ENCODE results near the gene SQOR.
A peak's percentile ranks its signal among the peaks of the same experiment; 100 is the strongest.

Gene SQOR

DNA sequence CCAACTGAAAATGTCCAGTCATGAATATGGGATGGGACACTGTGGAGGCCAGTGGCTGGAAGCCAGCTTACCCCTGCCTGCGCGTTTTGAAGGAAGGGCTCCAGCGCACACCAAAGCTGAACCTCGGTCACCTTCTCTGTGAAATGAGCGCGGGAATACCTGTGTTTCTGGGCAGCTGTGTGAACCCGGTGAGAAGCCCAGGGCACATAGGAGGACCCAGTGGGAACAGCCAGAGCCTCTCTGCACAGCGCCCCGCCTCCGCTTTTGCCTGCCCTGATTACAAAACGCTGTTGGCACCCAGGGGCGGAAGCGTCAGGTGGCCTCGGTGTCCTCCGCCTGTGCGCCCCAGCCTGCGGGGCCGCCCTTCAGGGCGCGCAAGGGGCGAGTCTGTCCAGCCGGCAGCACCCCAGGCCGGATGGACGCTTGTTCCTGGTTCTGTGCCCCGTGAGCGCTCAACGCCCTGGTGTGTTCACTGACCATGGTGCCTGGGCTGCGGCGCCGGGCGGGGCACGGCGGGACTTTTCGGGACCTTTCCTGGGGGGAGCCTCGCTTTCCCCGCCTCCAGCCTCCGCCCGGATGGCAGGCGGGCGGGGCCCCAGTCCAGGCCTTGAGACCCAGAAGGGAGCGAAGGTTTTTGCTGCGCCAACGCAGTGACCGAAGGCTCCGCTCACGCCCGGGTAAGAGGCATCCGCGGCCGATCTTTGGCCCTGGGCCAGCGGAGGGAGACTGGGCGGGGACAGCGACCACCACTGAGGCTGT, at the start of gene SQOR:
Gene SQOR (plus strand): TSS at position 598 of the 759 bp plus-strand sequence. CDS start 23,895 bp downstream, outside the sequence.
- DNase-seq: peak; percentile 78

DNA sequence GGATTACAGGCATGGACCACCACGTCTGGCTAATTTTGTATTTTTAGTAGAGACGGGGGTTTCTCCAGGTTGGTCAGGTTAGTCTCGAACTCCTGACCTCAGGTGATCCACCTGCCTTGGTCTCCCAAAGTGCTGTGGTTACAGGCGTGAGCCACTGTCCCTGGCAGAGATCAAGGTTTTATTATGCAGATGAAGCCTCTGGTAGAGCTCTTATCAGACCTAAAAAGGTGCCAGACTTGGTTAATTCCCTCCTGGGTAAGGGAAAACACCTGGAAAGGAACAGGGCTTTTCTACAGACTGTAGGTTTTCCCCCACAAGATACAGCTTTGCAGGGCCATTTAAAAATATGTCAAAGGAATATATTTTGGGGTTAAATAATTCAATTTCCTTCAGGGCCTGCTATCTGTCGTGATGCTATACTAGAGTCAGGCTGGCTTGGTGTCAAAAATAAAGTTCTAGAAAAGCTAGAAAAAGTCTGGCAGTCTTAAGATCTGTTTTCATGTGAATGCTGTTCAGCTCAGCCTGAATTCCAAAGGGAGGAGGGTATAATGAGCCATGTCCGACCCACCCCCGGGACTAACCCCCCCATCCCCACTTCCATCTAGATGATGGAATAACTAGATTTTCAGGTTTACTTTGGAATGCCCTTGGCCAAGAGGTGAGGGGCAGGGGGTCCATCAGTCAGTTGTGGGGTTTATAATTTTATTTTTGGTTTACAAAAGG, 49.6 kb upstream of the SQOR start:
- DNase-seq: no peak

DNA sequence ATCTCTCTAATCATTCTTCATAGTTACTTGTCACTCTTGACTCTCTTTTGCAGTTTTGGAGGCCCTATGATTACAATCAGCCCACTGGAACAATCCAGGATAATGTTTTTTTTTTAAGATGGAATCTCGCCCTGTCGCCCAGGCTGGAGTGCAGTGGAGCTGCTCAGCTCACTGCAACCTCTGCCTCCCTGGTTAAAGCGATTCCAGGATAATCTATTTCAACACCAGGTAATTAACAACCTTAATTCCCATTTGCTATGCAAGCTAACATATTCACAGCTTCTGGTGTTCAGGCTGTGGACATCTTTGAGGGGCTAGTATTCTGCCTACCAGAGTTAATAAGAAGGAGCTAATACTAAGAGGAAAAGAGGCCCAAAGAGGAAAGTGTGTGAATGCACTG, 48.7 kb upstream of the SQOR start:
- no peak for DNase-seq

DNA sequence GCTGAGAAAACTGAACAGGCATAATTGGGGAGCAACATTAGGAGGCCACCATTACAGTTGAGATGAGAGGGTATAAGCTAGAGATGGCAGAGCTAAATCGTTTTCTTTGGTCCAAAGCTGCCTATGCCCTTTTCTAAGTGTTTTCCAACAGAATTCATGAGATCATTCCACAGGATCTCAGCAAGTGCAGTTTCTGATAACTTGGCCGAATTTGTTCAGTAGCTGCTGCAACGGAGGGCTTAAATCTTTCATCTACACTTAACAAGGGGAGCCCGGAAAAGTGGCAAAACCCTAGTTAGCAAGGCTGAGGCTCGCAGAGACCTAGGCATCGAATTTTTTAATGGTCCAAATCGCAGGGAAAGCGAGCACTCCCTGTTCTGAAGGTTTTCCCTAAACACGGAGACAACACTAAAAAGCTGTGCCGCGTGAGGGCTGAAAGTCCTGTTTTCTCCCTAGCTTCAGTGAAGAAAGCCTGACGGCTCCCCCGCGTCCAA, 48.2 kb upstream of the SQOR start:
- no peak for DNase-seq

DNA sequence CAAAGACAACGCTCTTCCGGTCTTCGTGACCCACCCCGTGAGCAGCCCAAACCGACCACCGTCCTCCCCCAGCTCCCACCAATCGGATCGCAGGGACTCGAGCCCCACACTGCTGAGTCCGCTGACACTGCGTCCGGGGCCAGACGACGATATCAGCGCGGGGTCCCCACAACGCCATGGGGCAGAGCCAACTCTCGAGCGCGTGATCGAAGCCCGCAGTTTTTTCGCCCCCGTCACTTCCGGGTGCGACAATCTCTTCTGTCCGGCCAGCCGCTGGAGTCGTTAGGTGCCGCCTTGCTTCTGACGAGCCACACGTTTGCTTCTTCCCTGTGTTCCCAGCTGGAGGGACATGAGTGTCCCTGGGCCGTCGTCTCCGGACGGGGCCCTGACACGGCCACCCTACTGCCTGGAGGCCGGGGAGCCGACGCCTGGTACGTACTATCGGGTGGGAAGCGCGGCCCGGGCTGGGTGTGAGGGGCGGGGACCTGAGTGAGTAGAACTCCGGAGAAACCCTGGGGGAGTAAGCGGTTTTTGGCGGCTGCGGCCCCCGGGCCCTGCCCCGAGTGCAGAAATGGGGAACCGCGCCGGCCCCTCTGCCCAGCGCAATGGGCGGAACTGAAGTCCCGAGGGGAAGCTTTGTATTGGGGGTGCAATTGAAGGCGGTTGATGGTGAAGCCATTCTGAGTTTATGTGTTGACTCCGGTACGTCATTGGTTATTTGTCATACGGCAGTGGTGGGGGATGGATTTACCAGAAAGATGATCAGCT, 47.5 kb upstream of the SQOR start, which contains the start of gene BLOC1S6:
Gene BLOC1S6 (plus strand): TSS at position 285 of the 768 bp plus-strand sequence. CDS start 65 bp downstream, at position 350.
- DNase-seq: peak; percentile 91

DNA sequence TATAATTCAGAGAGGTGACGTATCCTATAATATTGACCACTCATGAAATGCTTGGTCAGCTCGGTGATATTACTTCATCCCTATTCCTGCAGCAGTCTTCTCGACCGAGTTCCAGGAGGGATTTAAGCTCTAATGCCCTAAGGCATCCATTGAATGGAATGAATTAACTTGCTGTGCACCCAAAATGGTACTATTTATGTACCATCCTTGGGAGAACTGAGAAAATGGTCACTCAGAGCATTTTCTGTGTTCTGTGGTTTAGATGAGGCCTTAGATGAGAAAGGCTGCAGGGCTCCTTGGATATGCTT, 47.0 kb upstream of the SQOR start:
- DNase-seq: no peak

DNA sequence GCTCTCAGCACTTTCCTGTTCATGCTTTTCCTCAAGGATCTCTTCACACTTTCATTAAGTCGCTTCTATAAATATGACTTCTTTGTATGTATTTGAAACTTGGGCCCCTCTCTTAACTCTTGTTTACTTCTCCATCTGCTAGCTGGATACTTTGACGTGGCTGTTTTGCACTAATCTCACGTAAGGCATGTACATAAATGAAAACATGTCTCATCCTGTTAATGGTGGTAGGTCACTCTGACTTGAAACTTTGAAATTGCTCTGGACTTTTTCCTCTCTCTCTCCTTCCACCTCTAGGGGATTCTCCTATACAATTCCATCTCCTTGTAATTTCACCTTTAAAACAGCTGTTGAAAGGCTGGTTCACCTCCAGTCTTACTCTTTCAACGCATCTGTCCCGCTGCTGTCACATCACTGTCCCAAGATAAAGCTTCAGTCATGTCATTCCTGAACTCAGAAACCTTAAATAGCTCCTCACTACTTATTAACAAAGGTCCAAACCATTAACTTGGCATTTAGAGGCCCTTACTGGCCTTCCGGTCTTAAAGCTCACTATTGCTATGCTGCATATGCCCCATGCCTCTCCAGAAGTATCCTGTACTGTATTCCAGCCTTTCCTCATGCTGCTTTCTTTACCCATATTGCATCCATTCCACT, 46.5 kb upstream of the SQOR start:
- DNase-seq: no peak

DNA sequence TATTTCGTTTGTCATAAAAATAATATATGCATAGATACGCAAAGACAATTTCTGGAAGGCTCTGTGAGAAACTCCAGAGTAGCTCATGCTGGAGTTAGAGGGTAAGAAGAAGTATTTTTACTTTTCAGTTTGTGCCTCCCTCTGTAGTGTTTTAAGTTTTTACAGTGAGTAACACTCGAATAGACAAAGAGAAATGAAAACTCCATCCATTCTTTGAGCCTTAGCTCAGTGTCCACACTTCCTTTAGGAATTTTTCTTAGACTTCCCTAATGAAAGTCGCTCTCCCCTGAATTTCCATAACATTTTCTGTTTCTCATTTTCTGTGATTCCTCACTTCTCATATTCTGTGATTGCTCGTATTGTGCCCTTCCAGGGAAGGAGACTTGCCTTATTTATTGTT, 45.6 kb upstream of the SQOR start:
- DNase-seq: no peak

DNA sequence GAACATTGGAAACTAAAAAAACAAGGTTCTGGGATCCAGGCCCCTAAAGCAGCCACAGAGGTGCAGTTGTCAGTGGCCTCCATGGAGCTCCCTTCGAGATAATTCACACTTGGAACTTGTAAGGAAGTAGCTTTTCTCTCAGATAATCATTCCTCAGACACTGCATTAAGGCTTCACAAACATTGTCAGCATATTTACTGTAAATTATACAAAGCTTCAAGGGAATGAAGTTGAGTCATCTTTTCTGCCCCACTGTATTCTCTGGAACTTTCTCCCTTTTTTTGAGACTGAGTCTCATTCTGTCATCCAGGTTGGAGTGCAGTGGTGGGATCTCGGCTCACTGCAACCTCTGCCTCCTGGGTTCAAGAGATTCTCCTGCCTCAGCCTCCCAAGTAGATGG, 40.5 kb upstream of the SQOR start:
- DNase-seq: no peak

DNA sequence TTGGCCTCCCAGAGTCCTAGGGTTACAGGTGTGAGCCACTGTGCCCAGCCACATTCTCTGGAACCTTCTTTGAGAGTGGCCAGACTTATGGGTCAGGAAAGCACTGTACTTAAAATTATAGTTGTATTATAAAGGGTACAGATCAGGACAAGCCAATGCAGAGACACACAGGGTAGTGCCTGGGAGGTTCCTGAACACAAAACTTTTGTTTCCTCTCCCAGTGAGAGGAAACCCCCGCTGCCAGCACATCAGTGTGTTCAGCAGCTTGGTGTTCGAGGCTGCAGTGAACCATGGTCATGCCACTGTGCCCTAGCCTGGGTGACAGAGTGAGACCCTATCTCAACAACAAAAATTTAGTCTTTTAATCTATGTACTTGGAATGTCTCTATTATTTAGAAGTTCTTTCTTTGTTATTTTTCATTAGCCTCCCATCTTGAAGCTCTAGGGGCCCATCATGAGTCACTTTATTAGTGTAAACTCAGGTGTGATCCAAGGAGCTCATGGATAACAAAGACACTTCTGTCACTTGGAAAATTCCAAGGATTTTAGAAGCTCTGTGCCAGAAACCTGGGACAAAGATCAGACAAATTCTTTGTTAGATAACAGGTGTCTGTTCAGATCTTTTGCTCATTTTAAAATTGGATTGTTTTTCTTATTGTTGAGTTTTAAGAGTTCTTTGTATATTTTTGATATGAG, 39.8 kb upstream of the SQOR start:
- DNase-seq: no peak

DNA sequence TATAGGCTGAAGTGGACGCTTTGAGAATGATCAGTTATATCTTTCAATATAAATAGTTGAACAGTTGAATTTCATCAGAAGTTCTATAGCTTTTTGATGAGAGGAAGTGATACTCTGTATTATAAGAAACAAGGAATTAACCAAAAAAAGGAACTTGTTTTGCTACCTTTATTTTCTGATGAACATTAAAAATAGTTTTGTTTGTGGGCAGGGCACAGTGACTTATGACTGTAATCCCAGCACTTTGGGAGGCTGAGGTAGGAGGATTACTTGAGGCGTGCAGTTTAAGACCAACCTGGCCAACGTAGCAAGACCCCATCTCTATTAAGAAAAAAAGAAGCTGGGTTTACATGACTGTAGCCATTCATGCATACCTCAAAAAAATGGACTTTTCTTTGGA, 30.9 kb upstream of the SQOR start:
- no peak for DNase-seq

DNA sequence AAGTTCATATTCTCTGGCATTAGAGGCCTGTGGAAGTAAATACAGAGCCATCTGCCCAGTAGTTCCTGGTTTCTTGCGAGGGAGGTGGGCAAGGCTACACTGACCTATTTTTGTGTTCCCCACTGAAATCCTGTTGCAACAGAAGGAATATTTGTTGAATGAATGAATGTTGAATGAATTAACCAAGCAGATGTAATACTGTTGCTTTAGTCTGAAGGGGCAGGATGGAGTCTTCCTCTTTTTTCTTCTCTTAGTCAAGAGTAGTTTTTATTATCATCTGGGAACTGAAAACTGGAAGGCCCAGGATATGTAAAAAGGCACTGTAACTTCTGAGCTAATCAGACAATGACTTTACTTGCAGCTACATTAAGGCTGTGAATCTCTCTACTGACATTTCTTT, 30.5 kb upstream of the SQOR start:
- no peak for DNase-seq

DNA sequence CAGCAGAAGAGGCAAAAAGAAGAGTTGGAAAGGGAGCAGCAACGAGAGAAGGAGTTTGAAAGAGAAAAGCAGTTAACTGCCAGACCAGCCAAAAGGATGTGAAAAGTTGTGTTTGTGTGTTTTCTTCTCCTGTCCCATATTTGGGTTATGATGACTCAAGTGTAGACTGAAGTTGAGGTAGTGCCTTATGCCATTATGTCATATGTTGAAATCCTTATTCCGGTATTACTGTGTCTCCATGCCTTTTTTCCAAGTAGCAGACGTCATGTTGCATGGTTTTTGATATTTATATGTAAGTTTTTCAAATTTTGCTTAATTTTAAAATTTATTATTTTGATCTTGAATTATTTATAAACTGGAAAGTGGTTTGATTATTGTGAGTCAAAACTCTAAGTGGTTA, 28.4 kb upstream of the SQOR start:
- DNase-seq: no peak

DNA sequence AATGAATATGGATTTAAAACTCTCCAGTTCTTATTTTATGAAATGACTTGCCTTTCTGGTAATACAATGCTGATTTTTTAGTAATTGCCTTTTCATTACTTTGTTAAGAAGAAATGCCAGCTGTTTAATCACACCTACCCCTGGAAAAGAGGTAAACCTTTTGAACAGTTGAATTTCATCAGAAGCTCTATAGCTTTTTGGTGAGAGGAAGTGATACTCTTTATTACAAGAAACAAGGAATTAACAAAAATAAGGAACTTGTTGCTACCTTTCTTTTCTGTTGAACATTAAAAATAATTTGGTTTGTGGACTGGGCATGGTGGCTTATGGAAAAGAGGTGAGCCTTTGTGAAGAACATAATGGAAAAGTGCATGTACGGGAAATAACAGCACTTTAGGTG, 28.0 kb upstream of the SQOR start:
- DNase-seq: no peak

DNA sequence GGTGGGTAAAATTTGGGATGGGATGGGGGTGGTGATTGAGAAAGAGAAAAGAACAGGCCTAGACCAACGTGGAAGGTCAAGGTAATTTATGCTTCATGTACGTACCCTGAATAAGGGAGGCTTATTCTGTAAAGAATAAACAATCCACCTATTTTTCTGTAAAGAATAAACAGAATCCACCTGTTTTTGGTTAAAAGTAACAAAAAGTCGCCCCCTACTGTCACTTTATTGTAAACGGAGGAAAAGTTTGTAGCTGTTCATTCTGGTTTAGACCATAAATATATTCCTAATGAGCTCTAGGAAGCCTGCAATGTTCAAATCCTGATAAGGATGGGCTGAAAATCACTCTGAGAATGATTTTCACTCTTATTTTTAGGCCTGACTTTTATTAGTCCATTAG, 23.5 kb upstream of the SQOR start:
- DNase-seq: no peak

DNA sequence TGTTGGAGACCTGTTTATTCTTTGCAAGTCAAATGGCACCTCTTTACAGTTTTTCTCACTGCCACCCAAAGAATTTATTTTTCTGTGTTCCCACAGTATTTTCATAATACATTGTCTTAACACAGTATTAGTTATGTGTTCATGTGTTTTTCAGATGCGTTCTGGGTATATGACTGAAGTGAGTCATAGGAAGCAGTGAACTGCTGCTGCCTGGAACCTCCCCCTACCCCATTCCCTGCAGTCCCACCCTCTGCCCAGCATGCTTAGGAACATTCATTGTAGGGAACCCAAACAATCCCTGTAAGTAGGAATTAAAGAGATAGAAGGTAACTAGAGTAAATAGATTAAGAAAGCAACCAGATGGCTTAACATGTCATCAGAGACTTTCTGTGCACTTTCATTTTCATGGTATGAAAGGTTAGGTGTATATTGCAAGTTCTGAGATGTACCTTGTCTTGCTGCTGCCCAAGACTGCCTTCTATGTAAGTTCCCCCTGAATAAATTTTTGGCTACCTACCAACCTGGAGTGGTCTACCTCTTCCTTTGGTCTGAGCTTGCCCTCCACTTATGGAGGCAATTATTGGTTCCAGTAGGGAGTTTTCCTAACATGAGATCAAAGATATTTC, 21.9 kb upstream of the SQOR start:
- no peak for DNase-seq

DNA sequence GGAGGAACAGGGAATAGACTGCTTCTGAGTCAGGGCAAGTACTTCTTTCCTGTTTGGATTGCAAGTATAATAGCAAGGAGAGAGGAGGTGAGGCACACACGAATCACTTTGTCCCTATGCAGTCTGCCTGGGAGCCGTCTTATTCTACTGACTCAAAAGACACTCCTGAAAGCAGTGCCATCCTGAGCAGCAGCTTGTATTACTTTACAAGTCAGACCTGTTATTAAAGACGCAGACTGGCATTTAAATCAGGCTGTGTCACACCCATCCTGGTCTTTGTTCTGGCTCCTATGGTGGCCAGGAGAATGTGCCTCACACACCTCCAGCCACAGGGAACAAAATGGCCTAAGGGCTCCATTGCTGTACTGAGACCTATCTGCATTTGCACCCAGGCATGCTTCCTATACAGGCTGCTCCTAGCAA, 17.9 kb upstream of the SQOR start:
- DNase-seq: no peak

DNA sequence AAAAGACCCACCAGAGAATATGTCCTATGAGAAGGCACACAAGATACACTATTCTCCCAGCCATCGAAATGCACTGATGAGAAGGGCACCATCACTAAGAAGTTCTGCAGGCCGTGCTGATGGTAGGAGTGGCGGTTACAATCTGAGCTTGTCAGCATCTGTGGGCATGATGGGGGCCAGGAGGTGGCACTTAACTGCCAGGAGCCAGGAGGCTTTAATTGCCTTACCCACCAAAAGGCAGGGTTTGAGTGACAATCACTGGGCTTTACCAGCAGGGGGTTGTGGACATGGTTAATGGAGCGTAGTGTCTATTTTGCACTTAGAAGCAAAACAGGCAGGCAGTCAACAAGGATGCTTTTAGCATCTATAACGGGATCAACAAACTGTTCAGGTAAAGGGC, 16.0 kb upstream of the SQOR start:
- no peak for DNase-seq

DNA sequence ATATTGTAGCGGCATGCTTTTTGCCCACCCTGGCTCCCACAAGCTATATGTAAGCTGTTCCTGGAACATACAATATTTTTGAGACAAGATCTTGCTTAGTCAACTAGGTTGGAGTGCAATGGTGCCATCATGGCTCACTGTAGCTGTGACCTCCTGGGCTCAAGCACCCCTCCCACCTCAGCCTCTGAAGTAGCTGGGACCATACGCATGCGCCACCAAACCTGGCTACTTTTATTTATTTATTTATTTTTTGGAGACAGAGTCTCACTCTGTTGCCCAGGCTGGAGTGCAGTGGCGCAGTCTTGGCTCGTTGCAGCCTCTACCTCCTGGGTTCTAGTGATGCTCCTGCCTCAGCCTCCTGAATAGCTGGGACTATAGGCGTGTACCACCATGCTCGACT, 6.7 kb upstream of the SQOR start:
- DNase-seq: no peak

DNA sequence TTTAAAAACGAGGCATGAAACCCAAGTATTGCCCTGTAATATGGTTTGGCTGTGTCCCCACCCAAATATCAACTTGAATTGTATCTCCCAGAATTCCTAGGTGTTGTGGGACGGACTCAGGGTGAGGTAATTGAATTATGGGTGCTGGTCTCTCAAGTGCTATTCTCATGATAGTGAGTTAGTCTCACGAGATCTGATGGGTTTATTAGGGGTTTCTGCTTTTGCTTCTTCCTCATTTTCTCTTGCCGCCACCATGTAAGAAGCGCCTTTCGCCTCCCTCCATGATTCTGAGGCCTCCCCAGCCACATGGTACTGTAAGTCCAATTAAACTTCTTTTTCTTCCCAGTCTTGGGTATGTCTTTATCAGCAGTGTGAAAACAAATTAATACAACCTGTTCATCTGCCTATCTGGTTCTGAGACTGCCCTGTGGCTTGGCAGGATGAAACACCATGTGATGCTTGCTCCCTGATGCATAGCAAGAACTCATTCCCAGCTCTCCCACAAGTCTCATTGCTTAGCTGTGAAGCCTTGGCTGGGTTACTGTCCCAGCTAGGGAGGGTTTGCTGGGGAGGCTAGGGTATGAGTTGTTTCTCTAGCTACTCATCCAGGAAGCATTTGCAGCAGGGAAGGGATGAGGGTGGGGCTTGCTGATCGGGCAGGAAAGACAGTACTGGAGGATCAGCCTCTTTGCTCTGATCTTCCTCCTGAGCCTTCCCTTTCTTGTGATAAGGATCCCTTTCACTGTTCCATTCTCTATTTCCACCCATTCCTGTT, 3.7 kb upstream of the SQOR start:
- no peak for DNase-seq

DNA sequence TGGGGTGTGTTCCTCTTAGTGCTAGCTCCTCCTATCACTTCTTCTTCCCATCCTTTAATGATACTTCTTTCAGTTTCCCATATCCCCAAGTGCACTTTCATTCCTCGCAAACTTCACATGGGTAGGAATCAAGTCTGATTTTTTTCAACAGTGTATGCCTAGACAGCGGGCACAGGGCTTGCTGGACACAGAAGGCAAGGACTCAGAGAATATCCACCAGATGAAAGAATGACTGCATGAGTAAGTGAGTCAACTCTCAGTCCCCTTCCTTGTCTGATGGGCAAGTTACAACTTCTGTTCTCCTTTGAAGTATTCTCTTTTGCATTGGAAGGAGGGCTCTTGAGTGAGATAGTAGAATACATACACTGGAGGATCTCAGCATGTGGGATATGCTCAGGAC, 3.1 kb upstream of the SQOR start:
- no peak for DNase-seq
